Right atrium auricular region (tissue), 2 donors: ENCODE data around the gene NOTCH2. TPM values are rescaled to one million over a fixed set of nuclear protein-coding genes. Genes with fewer than 3 reads are reported as not detected.
"Not testable (repeated sequence)": the region's sequence is repeated elsewhere in the genome, so short reads cannot be mapped to it uniquely, and the experiment has no call there.

ENCODE experiments used
- DNase-seq: peaks from one replicate; pipeline ENCODE4 v3.0.0-alpha.2; 2019; ENCODE audit warnings: low spot score
- H3K27ac ChIP-seq, 2 donors: fragments of 200-600 bp; sonication (generic); 1 replicate in 1 of 2; 2 replicates in 1 of 2; pipeline ENCODE4 v1.5.1; 2016 to 2019
- H3K27me3 ChIP-seq, 2 donors: fragments of 200-600 bp; sonication (generic); one replicate each; pipeline versions ENCODE4 v1.5.1 to v1.6.0; 2017 to 2019
- H3K36me3 ChIP-seq: fragments of 200-600 bp; sonication (generic); one replicate; pipeline ENCODE4 v1.5.1; 2016
- H3K4me1 ChIP-seq, 2 donors: fragments of 200-600 bp; sonication (generic); one replicate each; pipeline versions ENCODE4 v1.5.1 to v1.6.0; 2017 to 2019
- H3K4me3 ChIP-seq, 2 donors: fragments of 200-600 bp; sonication (generic); 1 replicate in 1 of 2; 2 replicates in 1 of 2; pipeline ENCODE4 v1.5.1; 2017 to 2019; ENCODE audit warnings: mild to moderate bottlenecking in 1 of 2, moderate library complexity in 1 of 2
- H3K9me3 ChIP-seq, 2 donors: fragments of 200-600 bp; sonication (generic); one replicate each; pipeline ENCODE4 v1.5.1; 2019
- total RNA-seq, 2 donors: library from RNA; depleted of rRNA; stranded (reverse); fragments of >200 nt; gene quantifications; one replicate each; pipeline ENCODE4 v1.1.0, GENCODE V29; 2016
- TF ChIP-seq, protein P1 (sequence below), 2 donors: fragments of 200-600 bp; sonication (generic); IDR thresholded peaks; one replicate each; pipeline ENCODE4 v1.5.1; 2019; ENCODE audit warnings: antibody characterized with exemption in 2 of 2

NOTCH2 gene
- total RNA-seq, 2 donors from 2014 or later = 26.7 to 45.9 TPM

DNA sequence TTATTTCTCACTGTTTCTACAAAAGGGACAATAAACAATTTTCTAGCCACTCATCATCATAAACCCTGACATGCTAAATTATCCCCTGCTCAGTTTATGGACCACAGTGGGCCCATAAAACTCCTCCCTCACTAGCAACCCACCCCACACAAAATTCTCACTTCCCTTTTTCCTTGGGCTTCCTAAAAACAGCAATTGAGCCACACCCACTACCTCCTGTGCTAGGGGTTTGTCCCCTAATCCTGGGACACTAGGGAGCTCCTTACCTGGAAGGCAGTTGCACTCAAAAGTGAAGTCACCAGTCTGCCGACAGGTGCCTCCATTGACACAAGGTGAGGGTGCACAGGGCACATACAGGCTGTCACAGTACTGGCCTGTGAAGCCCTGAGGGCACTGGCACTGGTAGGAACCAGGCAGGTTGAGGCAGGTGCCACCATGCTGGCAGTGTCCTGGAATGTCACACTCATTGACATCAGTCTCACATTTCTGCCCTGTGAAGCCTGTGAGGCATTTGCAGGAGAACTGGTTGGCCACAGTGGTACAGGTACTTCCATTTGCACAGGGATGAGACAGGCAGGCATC, 72.6 kb downstream of the NOTCH2 start:
- not testable (repeated sequence) for H3K4me1 ChIP-seq, H3K9me3 ChIP-seq, H3K27me3 ChIP-seq, H3K27ac ChIP-seq, DNase-seq, H3K36me3 ChIP-seq, H3K4me3 ChIP-seq

DNA sequence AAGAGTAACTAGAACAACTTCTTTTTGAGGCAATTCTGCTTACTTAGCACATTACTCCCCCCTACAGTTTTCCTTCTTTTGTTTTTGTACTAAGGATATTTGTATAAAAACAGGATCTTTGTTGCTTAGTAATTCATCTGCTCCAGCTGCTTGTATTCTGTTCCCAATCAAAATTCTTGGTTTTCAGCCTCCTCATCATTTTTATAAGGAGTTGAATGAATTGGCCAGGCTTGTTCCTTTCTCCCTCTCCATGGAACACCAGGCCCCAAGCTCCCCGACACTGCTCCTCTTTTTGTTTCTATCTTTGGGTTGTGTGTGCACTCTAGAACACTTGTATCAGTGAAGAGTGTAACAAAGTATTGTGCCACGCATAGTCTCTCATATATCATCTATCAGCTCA, 73.5 kb downstream of the NOTCH2 start:
- not testable (repeated sequence) for DNase-seq, H3K36me3 ChIP-seq, H3K27ac ChIP-seq, H3K9me3 ChIP-seq, H3K27me3 ChIP-seq, H3K4me1 ChIP-seq, H3K4me3 ChIP-seq

DNA sequence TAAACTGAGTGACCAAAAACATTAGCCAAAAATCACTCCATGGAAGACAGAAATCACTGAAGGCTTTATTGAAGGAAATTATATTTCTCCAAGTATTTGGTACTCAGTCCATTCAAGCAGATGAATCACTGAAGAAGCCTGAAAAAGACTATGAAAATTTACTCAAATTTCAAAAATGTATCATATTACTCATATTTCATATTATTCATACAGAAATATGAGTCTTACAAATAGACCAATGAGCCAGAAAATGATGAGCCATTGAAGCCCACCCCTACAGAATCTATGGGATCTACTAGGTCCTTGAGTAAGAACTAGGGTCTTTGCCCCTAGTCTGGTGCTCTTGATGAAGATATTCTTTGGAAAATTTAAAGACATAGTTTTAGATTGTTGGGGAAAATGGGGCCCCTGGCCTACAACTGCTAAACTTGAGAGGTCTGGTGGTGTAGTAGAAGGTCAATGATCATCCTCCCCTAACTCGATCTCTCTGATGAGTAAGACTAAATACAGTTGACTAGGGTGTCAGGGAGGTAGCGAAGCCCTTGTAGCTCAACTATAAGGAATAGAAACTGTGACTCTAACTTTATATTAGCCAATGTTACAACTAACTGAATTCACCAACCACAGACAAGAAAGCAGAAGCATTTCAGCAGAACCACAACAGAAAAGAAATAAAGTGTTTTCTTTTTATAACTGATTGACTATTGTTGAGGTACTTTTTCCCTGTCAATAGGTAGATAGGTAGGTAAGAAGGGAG, 81.0 kb downstream of the NOTCH2 start:
- no peaks in the 10 kb centered on the region for H3K27me3 ChIP-seq
- DNase-seq = no peak
- TF ChIP-seq, protein P1, sequence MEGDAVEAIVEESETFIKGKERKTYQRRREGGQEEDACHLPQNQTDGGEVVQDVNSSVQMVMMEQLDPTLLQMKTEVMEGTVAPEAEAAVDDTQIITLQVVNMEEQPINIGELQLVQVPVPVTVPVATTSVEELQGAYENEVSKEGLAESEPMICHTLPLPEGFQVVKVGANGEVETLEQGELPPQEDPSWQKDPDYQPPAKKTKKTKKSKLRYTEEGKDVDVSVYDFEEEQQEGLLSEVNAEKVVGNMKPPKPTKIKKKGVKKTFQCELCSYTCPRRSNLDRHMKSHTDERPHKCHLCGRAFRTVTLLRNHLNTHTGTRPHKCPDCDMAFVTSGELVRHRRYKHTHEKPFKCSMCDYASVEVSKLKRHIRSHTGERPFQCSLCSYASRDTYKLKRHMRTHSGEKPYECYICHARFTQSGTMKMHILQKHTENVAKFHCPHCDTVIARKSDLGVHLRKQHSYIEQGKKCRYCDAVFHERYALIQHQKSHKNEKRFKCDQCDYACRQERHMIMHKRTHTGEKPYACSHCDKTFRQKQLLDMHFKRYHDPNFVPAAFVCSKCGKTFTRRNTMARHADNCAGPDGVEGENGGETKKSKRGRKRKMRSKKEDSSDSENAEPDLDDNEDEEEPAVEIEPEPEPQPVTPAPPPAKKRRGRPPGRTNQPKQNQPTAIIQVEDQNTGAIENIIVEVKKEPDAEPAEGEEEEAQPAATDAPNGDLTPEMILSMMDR (IDR thresholded peaks at IDR 0.05) = no peak
- no peak overlapping the region for H3K4me3 ChIP-seq
- no peaks in the 10 kb centered on the region for H3K9me3 ChIP-seq
- no peaks in the 10 kb centered on the region for H3K36me3 ChIP-seq
- H3K4me1 ChIP-seq = peaks cover 0 to 18% of the 10 kb centered on the region in 2 donors
- peak overlapping the region in 1 of 2 donors; percentile 57 for H3K27ac ChIP-seq

- Histone ChIP-seq H3K4me3 (no peak overlapping the region), H3K27me3 (no peaks in the 10 kb centered on the region), H3K9me3 (no peaks in the 10 kb centered on the region), H3K36me3 (no peaks in the 10 kb centered on the region), H3K4me1 (peaks cover 0 to 19% of the 10 kb centered on the region in 2 donors), H3K27ac (peak overlapping the region; percentile 15 to 57)
- TF ChIP-seq, protein P1 (IDR thresholded peaks at IDR 0.05) = no peak
- DNase-seq = no peak
Observed at GRCh38 chr1:119987686-119988085, 81.8 kb downstream of the NOTCH2 start.

GRCh38 chr1:119987112-119987511, 82.3 kb downstream of the NOTCH2 start:
- Histone ChIP-seq H3K36me3 (no peaks in the 10 kb centered on the region), H3K9me3 (no peaks in the 10 kb centered on the region), H3K4me1 (peaks cover 0 to 25% of the 10 kb centered on the region in 2 donors), H3K27ac (peak overlapping the region; percentile 15 to 57), H3K27me3 (no peaks in the 10 kb centered on the region), H3K4me3 (no peak overlapping the region)
- TF ChIP-seq, protein P1 (IDR thresholded peaks at IDR 0.05) = no peak
- no peak for DNase-seq

DNA sequence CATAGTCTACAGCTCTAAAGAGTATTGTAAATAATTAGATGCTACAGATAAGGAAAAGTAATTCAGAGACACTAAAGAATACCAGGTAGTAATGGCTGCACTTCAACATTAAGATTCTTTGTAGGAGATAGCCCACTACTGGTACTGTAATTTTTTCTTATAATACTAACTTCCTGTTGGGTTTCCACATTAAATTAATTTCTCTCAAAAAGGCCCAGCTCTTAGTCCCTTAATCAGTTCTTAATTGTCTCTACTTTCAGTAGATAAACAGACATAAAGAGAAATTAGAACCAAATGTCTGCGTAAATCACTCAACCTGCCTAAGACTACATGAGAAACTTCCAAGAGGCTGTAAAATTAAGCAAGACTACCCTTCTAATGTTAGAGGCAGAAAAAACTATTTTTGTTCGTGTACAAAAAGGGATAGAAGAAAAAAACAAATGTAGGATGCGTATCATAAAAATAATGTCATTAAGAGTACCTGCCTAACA, 83.4 kb downstream of the NOTCH2 start:
- H3K4me1 ChIP-seq = peaks cover 0 to 28% of the 10 kb centered on the region in 2 donors
- H3K9me3 ChIP-seq = no peaks in the 10 kb centered on the region
- no peaks in the 10 kb centered on the region for H3K36me3 ChIP-seq
- no peak for DNase-seq
- TF ChIP-seq, protein P1 (IDR thresholded peaks at IDR 0.05) = no peak
- H3K27me3 ChIP-seq = no peaks in the 10 kb centered on the region
- H3K27ac ChIP-seq = no peak overlapping the region
- no peak overlapping the region for H3K4me3 ChIP-seq
